ENCODE measurements around the gene ARCN1.

Gene ARCN1

DNA sequence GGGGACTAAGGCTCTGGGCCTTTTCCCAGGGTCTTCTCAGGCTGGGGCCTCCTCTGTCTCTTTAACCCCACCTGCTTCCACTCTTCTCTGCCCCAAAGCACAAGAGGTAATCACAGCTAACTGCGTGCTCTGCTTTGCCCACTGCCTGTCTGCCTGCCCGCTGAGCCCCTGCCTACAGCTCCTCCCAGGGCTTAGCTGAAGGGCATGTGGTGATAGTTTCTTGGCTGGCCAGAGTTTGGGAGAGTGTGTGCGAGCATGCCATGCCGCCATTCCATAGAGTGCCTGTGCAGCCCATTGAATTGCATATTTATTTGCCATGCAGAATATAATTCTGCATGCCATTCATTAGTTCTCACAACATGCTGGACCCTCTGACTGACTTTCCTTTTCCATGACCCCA lies 67.7 kb downstream of the ARCN1 start:
- no peak for DNase-seq

DNA sequence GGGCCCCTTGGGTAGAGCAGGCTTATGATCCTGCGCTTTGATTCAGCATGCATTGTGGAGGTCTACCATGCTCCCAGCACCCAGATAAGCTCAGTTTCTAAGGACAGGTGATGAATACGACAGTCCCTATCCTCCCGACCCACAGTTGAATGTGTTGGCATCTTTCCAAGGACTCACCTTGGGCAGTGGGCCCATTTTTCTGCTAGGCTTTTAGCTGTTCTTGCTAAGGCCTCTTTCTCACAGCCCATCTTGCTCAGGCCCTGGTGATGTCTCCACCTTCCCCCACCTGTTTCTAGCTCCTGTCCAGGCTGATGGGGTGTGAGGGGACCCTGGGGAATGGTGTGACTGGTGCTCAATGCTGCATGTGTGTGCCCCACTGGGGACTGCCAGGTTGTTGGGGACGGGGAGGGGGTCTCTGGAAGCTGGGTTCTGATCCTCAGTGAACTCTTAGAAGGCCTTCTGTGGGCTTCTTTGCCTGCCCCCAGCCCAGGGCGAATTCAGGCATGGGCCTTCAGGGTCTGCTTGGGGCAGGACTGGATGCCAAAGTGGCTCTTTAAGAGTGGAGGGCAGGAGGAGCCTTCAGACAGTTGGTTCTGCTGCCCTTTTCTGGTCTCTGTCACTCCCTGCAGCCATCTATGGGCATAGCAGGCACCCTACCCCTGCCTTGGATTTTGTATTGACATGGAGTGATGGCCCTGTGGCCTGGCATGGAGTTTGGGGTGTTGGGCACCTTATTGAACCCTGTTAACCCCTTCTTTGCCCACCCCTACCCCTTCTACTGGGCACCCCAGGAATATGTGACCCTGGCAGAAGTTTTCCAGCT lies 68.3 kb downstream of the ARCN1 start:
- no peak for DNase-seq

DNA sequence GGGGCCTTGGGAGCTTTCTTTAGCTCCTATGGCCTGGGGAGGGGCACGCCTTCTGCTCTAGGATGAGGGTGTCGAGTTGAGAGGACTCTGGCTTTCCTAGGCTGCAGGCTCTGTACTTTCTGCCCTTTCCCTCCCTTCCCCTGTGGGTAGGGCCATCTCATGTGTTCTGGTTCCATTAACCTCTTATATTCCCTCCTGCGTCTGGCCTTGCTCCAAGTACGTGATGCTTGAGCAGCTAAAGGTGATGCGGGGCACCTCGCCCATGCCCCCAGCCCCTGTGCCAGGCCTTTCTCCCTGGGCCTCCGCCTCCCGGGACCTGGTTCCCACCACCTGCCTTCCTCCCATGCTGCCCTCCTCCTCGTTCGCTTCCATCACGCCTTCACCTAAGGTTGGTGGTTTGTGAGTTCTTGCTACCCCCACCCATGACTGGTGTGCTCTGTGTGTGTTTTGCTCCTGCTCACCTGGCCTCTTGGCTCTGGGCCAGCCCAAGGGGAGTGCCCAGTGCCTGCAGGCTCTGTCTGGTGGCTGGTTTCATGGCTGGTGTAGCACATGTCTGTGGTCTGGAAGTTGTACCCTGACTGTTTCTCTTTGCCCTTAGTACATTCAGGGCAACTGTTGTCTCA lies 69.3 kb downstream of the ARCN1 start:
- no peak for DNase-seq

DNA sequence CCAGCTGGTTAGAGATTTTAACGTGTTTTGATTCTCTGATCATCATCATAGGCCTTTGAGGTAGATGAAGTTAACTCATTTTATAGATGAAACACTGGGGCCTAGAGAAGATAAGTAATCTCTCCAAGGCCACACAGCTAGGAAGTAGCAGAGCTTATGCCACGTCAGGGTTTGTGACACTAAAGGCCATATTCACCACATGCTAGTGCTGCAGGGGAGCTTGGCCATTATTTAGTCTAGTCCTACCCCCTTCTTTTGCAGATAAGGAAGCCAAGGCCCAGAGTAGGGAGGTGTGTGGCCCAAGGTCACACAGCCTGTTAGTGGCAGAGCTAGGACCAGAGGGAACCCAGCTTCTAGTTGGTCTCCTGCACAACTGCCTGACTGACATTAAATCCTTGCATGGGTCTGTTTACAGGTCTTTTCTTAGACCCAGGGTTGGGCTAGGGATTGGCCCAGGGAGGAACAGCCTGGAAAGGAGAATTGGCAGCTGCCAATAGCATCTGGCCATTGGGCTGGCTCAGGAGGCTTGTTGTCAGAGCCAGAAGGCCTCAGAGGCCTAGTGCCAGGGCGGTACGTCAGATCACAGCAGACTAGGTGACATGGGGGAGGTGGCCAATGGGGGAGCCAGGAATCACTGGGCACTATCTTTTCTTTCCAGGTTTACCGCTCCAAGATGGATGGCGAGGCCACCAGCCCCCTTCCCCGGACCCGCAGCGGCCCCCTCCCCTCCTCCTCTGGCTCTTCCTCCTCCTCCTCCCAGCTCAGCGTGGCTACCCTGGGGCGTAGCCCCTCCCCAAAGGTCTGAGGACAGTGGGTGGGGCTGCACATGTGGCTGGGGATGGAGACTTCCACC lies 71.2 kb downstream of the ARCN1 start:
- DNase-seq: no peak

DNA sequence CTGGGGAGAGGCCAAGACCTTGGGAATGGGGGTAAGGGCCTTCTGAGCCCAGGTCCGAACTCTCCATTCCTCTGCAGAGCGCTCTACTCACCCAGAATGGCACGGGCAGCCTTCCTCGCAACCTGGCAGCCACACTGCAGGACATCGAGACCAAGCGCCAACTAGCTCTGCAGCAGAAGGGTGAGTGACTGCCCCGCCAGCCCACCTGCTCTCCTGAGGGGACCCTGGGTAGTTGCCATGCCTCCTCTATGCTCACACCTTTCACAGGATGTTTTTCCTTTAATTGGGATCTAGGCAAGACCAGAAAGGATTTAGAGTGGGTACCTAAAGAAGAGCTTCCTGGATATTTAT lies 71.8 kb downstream of the ARCN1 start:
- DNase-seq: no peak

DNA sequence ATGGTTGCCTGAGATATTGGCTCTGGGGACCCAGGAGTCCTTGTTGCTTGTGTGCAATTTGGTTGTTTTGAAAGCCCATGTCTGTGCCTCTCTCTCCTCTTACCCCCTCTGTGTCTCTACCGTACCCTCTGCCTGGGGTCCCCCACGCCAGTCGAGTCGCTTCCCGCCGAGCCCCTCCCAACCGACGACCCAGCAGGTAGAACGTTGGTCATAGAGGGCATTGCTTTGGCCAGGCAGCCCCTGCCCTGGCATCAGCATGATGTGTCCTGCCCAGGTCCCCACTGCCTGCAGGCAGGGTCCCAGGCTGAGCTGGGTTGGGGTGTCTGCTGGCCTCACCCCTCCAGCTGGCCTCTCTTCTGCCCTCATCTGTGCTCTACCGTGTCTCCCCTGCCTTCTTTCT lies 72.3 kb downstream of the ARCN1 start:
- no peak for DNase-seq

DNA sequence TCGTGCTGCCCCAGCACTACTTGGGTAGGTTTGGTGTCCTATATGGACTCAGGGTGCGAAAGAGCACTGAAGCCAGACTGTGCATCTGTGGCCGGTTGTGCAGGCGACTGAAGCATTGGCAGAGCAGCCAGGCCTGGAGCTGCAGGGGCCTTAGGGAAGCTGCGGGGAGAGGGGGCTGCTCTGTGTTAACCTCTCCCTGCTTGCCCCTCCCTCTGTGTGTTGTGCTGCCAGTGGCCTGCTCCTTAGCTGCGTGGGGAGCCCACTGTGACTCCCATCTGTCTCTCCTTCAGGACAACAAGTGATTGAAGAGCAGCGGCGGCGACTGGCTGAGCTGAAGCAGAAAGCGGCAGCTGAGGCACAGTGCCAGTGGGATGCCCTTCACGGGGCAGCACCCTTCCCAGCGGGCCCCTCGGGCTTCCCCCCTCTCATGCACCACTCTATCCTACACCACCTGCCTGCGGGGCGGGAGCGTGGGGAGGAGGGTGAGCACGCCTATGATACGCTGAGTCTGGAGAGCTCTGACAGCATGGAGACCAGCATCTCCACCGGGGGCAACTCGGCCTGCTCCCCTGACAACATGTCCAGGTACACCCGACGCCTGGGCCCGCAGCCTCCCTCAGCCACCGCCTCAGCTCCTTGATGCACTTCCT lies 73.0 kb downstream of the ARCN1 start:
- DNase-seq: no peak

DNA sequence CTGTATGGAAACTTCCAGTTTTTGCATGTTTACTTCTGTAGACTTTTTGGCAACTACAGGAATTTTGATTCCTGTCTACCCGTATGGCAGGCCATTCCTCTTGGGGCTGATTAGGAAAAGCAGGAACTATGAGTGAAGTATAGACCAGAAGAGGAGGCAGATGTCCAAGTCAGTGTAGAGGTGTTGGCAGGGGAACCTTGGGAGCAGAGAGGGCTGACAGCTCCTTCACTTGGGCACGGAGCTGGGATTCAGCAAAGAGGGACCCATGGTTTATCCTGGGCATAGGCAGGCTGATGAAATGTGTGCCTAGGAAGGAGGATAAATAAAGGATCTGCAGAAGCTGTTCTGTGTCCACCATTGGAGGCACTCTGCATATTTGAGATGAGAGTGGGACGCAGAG lies 74.2 kb downstream of the ARCN1 start:
- no peak for DNase-seq

DNA sequence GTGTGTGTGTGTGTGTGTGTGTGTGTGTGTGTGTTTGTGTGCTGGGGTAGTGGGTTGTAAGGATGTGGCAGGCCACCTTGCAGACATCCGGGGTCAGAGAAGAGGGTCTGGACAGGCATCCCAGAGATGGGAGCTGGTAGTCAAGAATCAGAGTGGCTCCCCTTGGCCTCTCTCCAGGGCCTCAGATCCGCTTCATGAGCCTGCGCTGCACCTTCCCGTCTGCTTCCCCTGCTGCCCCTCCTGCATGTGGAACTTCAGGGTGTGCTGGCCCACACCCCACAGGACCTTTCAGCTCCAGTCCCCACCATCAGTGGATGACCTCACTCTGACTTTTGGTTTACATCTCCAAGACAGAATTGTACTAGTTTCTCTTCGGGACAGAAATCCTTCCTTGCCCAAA lies 76.1 kb downstream of the ARCN1 start:
- DNase-seq: no peak

DNA sequence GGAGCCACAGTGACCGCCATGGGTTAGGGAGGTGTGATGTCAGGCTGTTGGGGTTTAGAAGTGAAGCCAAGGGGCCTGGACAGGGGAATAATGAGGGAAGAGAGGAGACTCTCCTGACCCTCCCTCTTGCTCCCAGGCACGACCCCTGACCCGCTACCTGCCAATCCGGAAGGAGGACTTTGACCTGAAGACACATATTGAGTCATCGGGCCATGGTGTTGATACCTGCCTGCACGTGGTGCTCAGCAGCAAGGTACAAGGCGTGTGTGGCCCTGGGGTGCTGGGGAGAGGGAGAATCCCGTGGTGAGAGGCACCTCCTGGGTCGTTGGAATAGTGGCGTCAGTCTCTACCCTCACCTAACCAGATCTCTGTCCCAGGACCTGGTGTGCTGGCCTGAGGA lies 77.7 kb downstream of the ARCN1 start:
- DNase-seq: no peak

DNA sequence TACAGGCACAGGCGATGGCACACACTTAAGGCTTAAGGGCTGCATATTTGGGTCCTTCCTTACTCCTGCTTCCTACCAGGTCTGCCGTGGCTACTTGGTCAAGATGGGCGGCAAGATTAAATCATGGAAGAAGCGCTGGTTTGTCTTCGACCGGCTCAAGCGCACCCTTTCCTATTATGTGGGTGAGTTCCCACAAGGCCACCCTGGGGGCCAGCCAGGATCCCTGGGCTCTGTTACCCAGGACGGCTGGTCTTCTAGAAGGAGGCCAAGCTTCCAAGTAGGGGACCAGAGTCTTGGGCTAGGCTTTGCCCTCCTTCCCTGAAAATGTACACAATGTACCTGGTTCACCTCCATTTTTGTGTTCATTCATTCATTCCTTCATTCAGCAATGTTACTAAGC lies 78.2 kb downstream of the ARCN1 start:
- no peak for DNase-seq

DNA sequence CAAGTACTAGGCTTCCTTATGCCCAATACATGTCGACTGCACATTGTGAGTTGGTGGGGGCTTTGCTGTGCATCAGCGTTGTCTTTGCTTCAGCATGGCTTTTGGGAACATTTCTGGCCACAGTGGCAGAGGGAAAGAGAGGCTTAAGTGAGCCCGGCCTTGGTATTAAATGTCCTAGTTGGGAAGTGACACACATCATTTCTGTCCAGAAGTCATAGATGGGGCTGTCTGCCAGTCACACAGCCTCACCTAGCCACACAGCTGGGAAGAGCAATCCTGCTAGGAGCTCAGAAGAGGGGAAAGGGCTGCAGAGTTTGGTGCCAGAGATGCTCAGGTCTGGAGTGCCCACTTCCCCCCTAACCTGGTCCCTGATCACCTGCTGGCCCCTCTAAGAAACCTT lies 79.6 kb downstream of the ARCN1 start:
- DNase-seq: no peak
